SK-N-MC (cell line): ENCODE measurements around the gene TXLNA.

Source experiments
- EZH2 ChIP-seq: fragments of 200-600 bp; sonication (generic); IDR thresholded peaks from one replicate; pipeline ENCODE4 v1.6.1; 2017; ENCODE audit warnings: antibody characterized with exemption
- FOXP2 ChIP-seq: optimal IDR thresholded peaks from 2 replicates; pipeline ENCODE3; 2011; ENCODE audit warnings: mild to moderate bottlenecking, moderate library complexity; ENCODE audit not compliant: insufficient read depth; ENCODE audit errors: extremely low read length, control extremely low read depth
- POLR2AphosphoS5 ChIP-seq: IDR thresholded peaks from 2 replicates; pipeline ENCODE4 v1.6.1; 2012; ENCODE audit warnings: mild to moderate bottlenecking, low read depth, low read length, borderline replicate concordance

DNA sequence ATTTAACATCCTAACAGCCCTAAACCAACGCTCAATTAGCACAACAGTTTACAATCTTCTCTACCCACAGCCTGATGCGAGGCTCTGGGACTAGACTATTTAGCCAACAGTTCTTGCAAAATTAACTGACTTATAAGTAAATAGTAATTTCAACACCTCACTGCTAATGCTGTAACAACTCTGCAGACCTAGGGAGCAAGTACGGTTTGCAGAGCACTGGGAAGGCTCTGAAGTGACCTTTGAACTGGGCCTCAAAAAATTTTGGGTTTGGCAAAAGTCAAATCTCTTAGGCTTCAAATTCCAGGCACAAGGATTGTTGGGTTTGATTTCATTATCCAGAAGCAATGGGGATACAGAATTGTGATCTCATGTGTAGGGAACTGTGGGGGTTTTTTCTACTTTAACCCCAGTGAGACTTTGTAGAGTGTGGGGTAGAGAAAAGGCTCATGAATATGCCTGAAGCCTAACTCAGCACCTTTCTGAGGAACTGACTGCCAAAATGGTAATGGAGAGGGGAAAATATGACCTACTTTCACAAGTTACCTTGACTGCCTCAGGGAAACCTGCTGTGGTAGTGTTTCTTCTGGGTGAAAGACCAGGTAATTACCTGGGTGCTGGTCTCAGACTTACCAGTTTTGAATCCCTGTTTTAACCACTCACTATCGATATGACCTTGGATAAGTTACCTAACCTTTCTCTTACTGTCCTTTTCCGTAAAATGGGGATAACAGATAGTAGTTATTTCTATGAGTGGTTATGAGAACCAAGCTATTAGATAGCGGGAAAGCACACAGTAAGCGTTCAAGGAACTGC is 889 bp upstream of the TXLNA start:
- TF ChIP-seq EZH2 (no peak), POLR2AphosphoS5 (no peak), FOXP2 (no peak)
